ENCODE measurements around the gene PRKCSH.
"Not testable (repeated sequence)": the region's sequence is repeated elsewhere in the genome, so short reads cannot be mapped to it uniquely, and the experiment has no call there.

PRKCSH gene

DNA sequence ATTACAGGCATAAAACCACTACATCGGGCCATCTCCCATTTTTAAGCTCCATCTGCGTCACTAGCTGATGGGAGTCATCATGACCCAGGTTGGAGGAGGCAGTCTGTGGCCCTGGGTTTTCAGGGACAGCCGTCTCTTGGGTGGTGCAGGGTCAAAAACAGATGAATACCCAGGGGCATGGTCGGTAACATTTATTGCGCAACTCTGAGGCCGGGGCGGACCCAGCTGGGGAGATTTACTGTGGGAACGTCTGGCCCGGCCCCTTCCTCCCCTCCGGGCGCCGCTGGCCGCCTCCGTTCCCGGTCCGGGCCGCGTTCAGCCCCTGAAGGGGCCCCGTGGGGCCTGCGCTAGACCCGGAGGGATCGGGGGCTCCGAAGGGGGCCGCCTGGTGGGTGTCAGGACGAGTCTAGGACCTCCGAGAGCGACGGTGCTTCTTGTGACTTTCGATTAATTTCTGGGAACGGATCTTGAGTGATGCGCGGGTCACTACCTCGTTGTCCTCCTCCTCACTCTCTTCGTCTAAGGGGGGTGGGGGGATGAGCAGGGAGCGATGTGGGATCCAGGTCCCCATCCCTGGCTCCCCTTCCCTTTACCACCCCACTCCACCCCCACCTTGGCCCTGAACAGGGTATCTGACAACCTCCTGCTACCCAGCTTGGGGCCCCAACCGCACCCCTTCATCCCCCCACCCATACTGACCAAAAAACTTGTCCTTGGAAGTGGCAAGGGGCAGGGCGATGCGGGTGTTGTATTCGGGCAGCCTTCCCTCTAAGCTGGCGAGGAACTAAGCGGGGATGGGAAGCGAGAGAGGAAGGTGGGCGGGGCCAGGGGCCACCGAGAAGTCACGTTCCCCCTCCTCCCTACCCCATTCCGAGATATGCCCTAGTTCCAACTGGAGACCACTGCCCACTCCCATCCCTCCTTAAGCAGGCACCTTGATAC is 14.7 kb upstream of the PRKCSH start:
- DNase-seq (ENCODE audit: low read depth in 2 of 2) = no peak

GRCh38 chr19:11421371-11422098 is 13.9 kb upstream of the PRKCSH start:
- no peak for DNase-seq (ENCODE audit: low read depth in 2 of 2)

DNA sequence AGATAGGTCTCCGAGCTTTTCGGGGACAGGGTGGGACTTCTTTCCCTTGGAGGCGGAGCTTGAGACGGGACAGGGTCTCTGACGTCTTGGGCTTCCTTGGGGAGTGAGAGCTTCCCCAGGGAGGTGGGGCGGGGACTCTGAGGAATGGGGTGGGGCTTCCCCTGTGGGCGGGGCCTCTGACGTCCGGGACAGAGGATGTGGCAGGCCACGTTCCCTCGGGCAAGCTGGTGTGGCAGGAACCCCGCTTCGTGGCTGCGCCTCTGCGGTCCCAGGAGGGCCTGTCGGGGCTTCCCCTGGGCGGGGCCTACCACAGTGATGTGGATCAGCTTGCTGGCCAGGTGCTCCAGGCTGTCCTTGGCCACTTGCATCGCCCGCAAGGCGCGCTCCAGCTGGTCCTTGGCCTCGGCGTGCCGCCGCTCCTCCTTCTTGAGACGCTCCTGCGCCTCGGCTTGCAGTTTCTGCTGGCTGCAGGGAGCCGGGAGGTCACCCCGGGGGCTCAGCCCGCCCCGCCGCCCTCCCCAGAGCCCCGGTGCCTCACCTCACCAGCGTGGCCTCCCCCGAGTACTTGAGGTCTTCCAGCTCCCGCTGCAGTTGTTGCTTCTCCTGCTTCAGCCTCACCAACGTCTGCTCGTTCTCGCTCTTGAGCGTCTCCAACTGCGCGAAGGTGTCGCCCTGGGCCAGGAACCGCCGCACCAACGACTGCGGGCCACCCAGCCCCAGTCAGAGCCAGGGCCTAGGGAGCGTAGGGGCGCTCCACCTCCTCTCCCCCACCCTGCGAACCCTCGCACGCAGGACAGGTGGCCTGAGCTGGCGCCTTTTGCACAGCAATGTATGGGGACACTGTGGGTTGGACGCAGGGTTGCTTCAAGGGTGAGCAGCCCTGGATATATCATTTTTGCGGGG is 13.0 kb upstream of the PRKCSH start:
- no peak for DNase-seq (ENCODE audit: low read depth in 2 of 2)

DNA sequence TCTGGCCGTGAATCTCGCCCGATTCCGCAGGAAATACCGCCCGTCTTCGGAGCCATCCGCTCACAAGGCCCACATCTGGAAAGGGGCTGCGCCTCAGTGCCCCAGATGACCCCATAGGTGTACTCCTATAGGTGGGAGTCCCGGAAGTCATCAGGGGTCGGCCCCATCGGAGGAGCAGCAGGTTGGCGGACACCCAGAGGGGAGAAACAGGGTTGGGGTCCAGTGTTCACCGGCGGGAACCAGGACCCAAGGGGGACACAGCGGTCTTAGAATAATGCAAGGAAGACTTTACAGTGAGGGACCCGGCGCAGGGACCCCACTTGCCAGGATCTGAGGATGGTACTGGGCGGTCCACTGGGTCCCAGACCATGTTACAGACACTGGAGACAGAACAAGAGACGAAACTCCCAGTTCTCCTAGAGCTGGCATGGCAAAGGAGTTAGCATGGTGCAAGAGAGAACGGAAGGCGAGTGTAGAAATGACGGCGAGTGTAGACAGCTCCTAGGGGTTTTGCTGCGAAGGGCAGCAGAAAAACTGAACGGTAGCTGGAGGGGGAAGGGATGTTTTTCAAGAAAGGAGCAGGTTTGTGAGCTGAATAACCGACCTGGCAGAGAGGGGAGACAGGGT is 12.2 kb upstream of the PRKCSH start:
- DNase-seq (ENCODE audit: low read depth in 2 of 2) = no peak

- no peak for DNase-seq (ENCODE audit: low read depth in 2 of 2)
These were observed 11.6 kb upstream of the PRKCSH start for GRCh38 chr19:11423791-11424181.

DNA sequence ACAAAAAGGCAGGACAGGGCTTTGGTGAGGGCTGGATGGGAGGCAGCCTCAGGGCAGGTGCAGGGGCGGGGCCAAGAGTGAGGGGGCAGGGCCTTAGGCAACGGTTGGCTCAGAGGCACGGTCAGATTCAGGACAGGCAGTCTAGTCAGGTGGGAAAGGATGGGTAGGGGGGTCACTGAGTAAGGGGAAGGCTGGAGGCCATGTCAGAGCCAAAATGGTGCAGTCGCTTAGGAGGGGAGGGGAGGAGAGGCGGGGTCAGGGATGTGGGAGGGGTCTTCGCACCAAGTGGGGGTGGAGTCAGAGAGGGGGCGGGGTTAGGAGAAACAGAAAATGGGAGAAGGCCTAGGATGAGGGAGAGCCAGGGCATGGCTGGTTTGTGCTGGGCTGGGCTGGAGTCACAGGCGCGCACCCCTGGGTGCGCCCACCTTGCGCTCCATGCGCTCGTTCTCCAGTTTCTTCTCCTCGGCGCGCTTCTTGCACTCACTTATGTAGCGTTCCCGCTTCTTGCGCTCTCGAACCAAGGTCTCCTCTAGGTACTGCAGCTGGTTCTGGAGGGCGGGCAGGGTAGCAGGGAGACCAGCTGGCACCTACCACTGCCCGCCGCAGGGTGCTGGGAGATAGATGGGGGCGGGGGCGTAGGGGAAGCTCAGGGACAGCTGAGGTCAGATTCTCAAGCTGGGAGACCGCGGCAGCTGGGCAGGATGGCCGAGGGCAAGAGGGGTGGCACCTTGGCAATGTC is 9.5 kb upstream of the PRKCSH start:
- DNase-seq (ENCODE audit: low read depth in 2 of 2) = no peak

DNA sequence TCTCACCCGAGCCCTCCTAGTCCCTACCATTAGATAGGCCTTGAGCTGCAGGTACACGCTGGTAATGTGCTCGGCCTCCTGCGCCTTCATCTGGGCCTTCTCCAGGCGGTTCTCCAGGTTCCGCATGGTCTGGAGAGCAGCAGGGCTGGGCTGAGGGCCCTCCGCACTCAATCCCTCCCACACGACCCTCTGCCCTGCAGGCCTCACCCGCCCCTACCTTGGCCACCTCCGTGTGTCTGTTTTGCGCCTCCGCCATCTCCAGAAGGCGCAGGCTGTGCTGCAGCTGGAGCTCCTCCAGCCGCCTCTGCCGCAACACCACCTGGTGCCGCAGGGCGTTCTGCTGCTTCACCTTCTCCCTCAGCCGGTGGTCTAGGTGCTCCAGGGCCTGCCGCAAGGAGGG is 8.8 kb upstream of the PRKCSH start:
- DNase-seq (ENCODE audit: low read depth in 2 of 2) = no peak

GRCh38 chr19:11433526-11433925 is 1.9 kb upstream of the PRKCSH start:
- DNase-seq (ENCODE audit: low read depth in 2 of 2) = not testable (repeated sequence)

- no peak for DNase-seq (ENCODE audit: low read depth in 2 of 2)
These were observed 755 bp upstream of the PRKCSH start for GRCh38 chr19:11434703-11435056.

DNA sequence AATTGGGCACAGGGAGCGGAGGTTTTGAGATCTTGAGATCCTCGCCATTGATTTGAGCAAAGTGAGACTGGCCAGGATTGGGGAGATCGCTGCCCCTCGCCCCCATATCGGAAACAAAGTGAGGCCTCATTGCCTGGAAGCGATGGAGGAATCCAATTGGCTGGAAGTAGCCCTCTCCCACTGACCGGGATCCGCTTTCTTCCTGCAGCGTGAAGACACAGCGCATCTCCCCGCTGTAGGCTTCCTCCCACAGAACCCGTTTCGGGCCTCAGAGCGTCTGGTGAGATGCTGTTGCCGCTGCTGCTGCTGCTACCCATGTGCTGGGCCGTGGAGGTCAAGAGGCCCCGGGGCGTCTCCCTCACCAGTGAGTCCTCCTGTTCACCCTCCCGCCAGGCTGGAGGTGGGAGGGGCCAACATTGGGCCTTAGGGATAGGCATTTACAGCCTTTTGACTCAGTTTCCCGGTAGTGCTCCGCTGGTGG is 438 bp downstream of the PRKCSH start:
- DNase-seq (ENCODE audit: low read depth in 2 of 2) = no peak

- DNase-seq (ENCODE audit: low read depth in 2 of 2) = no peak
These were observed 2.5 kb downstream of the PRKCSH start for GRCh38 chr19:11437955-11438354.

- DNase-seq (ENCODE audit: low read depth in 2 of 2) = no peak
These were observed 8.6 kb downstream of the PRKCSH start for GRCh38 chr19:11444059-11444458.

DNA sequence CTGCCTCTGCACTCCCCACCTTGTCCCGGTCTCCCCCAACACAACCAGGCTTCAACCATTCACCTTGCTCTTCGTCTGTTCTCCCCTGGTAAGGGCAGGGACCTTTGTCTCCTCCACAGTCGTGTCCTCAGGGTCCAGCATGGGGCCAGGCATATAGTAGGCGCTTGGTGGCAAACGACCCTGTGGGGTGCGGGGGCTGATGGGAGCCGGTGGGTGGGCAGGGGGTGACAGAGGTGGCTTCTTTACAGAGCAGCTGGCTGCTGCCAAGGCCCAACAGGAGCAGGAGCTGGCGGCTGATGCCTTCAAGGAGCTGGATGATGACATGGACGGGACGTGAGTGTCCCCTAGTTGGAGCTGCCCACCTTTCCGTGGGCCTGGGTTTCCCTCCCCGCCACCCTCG is 9.7 kb downstream of the PRKCSH start:
- no peak for DNase-seq (ENCODE audit: low read depth in 2 of 2)

- DNase-seq (ENCODE audit: low read depth in 2 of 2) = no peak
These were observed 10.8 kb downstream of the PRKCSH start for GRCh38 chr19:11446271-11446651.

DNA sequence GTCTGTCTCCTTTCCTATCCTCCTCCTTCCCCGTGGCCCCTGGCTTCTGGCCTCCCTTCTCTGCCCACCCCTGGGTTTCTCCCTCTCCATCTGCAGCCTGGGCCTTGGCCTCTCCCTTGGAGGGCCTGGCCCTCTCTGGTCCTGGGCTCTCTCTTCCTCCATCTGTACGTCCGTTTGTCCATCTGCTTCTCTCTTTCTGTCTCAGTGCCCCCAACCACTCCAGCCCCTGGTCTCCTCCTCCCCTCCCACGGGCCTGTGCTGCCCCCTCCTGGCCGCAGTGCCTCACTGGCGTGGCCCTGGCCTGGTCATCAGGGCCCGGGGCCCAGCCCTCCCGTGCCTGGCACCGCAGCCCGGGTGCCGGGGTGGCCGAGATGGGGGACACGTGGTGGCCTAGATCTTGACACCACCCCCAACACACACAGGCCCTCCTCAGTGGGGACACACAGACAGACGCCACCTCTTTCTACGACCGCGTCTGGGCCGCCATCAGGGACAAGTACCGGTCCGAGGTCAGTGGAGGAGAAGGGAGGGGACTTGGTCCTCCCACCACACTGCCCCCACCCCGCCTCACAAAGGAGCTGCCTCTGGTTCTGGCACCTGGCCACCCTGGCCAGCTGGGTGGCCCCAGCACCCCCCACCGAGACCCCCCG is 11.3 kb downstream of the PRKCSH start:
- DNase-seq (ENCODE audit: low read depth in 2 of 2) = no peak

GRCh38 chr19:11447347-11448262 is 12.2 kb downstream of the PRKCSH start:
- DNase-seq (ENCODE audit: low read depth in 2 of 2) = no peak

GRCh38 chr19:11448410-11448809 is 13.0 kb downstream of the PRKCSH start:
- no peak for DNase-seq (ENCODE audit: low read depth in 2 of 2)

GRCh38 chr19:11448923-11449554 is 13.6 kb downstream of the PRKCSH start:
- DNase-seq (ENCODE audit: low read depth in 2 of 2) = no peak
